IPS-18a (cell line): ENCODE data around the gene DRGX.

Experiments
- H3K27ac ChIP-seq: one replicate; pipeline ENCODE4 v1.5.1; 2013; ENCODE audit warnings: low read length
- H3K27me3 ChIP-seq: one replicate; pipeline ENCODE4 v1.6.1; 2013; ENCODE audit warnings: mild to moderate bottlenecking, low read length; ENCODE audit not compliant: control insufficient read depth, insufficient read depth
- H3K36me3 ChIP-seq: one replicate; pipeline ENCODE4 v1.6.1; 2013; ENCODE audit warnings: low read depth, low read length; ENCODE audit not compliant: control insufficient read depth
- H3K4me1 ChIP-seq: one replicate; pipeline ENCODE4 v1.6.1; 2013; ENCODE audit warnings: low read depth, low read length; ENCODE audit not compliant: control insufficient read depth
- H3K4me3 ChIP-seq: one replicate; pipeline ENCODE4 v1.5.1; 2013; ENCODE audit warnings: low read length
- H3K9ac ChIP-seq: one replicate; pipeline ENCODE4 v1.6.1; 2013; ENCODE audit warnings: mild to moderate bottlenecking, low read length, moderate library complexity
- H3K9me3 ChIP-seq: one replicate; pipeline ENCODE4 v1.6.1; 2013; ENCODE audit warnings: low read depth, low read length; ENCODE audit not compliant: control insufficient read depth

DRGX gene

DNA sequence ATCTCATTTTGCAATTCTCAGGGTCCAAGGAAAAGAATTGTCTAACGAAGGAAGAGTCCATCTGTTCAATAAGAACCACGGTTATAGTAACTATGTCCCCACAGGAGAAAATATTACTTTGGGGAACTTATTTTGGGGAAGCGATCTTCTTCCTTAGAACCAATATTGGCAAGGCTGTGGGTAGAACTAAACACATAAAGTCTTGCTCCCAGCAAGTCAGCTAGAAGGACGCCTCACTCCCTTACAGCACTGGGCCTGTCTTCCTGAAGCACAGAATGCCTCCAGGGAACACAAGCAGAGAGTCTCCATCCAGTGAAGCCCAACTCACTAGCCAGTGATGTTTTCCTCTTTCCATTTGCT lies 66.8 kb downstream of the DRGX start:
- Histone ChIP-seq H3K27me3 (no peaks in the 10 kb centered on the region), H3K9ac (no peak overlapping the region), H3K4me3 (no peak overlapping the region), H3K36me3 (no peaks in the 10 kb centered on the region), H3K9me3 (no peaks in the 10 kb centered on the region), H3K4me1 (peaks cover 5% of the 10 kb centered on the region), H3K27ac (no peak overlapping the region)

DNA sequence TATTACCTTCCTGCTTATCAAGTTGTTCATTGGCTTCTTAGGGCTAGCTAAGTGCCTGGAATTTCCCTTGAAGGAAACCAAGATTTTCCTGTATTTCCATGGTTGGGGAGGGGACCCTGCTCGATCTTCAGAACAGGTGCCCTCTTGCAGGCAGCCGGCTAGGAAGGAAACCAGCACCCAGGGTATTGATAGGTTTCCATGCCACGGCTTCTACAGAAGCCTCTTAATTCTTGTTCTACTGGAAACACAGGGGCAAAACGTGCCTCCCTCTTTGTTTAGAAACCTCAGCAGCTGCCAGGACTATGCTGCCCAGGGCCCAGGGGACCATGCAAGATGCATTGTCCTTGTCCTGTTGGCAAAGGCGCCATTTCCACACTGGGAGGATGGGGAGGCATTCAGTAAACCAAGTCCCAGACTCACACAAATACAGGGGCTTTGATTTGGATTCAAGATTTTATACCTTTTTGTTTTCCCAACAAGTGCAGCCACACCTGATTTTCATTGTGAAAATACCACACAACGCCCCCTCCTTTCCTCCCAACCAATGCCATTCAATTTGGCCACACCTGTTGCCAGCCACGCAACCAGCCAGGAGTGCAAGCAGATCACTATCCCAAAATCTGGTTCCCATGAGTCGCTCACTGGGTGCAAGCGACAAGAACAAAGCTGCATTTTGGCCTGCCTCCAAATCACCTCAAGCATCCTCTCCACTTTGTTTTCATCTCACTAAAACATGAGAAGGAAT lies 67.3 kb downstream of the DRGX start:
- Histone ChIP-seq H3K4me3 (no peak overlapping the region), H3K9me3 (no peaks in the 10 kb centered on the region), H3K27ac (no peak overlapping the region), H3K4me1 (peaks cover 5% of the 10 kb centered on the region), H3K9ac (no peak overlapping the region), H3K27me3 (no peaks in the 10 kb centered on the region), H3K36me3 (no peaks in the 10 kb centered on the region)

DNA sequence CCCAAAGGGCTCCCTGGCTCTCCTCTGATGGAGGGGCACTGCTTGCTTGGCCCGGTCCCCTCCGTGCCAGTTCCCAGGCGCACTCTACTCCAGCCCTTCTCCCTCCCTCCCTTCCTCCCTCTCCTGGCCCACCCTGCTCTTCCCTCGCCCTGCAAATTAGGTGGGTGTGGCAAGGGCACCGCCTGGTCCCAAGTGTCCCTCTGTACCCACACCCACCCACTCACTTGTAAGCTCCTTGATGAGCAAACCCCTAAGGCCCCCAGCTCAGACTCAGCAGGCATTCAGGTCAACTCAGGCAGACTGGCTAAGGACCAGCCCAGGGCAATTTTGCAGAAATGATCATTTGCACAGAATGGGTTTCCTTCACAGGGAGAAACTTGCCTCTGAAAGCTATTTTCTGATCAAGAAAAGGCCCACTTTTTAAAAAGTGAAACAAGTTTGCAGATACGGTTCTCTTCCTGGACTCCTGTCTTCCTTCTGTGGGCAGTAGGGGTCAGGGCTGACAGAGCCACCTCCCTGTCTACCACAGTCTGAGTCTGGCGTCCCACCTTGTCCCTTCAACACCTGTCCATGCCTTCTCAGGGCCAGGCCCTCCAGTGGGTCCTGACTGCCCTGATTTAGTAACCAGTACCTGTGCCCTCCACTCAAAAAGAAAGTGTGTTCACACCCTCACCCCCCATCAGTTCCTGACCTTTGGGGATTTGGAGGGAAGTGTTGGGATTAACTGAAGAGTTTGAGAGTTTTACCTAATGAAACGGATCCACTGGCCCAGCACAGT lies 68.7 kb downstream of the DRGX start:
- Histone ChIP-seq H3K9ac (no peak overlapping the region), H3K27ac (no peak overlapping the region), H3K36me3 (no peaks in the 10 kb centered on the region), H3K4me1 (peaks cover 5% of the 10 kb centered on the region), H3K9me3 (no peaks in the 10 kb centered on the region), H3K27me3 (no peaks in the 10 kb centered on the region), H3K4me3 (no peak overlapping the region)

DNA sequence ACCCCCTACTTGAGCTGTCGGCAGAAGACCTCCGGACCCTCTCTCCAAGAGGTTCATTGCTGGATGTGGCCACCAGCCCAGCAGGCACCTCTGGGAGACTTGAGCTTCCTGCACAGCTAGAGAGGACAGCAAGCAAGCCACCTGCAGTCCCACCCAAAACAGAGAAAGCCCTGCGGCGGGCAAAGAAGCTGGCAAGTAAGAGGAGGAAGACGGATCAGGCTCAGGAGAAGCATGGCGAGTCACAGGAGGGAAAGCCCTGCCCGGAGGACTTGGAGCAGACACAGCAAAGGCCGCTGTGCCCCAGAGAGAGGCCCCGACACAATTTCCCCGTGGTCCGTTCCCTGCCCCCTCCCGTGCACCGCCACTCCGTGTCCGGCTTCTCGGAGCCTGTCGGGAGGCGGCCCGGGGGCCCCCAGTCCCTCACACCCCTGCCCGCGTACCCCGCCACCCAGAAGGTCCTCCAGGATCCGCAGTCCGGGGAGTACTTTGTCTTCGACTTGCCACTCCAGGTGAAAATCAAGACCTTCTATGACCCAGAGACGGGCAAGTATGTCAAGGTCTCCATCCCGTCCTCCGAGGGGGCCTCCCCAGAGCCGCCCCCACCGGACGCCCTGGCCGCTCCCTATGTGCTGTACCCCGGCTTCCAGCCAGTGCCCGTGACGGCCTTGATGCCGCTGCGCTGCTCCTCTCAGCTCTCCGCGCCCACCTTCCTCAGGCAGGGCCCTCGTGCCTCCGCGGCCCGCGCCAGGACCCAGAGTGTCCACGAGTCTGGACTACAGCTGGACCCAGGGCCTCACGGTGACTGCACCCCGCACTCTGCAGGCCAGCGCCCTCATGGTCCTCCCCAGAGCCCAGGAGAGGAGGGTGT lies 69.7 kb downstream of the DRGX start:
- Histone ChIP-seq H3K9ac (no peak overlapping the region), H3K27ac (no peak overlapping the region), H3K27me3 (no peaks in the 10 kb centered on the region), H3K36me3 (no peaks in the 10 kb centered on the region), H3K9me3 (no peaks in the 10 kb centered on the region), H3K4me1 (peaks cover 5% of the 10 kb centered on the region), H3K4me3 (no peak overlapping the region)

DNA sequence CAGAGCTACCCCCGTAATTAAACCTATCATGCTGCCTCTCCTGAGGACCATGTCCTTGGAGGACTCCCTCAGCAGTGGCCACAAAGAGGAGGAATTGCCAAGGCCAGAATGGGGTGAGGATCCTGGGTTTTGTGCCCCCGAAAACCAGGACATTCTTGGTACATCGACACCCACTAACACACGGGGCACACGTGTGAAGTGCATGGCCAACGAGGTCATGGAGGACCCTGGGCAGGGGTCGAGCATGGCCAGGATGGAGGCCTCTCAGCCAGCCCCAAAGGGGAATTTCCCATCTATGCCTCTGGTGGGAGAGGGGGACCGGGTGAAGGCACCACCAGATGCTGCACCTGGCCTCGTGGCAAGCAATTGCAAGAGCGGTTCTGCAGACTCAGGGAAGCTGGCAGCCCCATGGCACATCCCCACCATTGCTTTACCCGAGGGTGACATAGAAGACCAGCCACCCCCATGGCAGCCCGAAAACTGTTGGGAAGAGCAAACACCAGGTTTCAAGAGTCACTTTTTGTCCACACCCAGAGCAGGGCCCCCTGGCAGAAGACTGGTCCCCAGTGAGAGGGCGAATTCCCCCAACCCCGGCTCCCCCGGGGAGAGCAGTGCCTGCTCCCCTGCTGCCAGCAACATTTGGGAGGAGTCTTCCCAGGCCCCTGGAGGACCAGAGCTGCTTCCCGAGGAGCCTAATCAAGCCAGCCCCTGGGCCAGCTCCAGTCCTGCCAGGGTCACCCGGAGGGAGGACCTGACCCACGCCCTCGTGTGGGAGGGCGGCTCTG lies 70.6 kb downstream of the DRGX start:
- Histone ChIP-seq H3K4me3 (no peak overlapping the region), H3K36me3 (no peaks in the 10 kb centered on the region), H3K27me3 (no peaks in the 10 kb centered on the region), H3K9me3 (no peaks in the 10 kb centered on the region), H3K4me1 (peaks cover 5% of the 10 kb centered on the region), H3K9ac (no peak overlapping the region), H3K27ac (no peak overlapping the region)

DNA sequence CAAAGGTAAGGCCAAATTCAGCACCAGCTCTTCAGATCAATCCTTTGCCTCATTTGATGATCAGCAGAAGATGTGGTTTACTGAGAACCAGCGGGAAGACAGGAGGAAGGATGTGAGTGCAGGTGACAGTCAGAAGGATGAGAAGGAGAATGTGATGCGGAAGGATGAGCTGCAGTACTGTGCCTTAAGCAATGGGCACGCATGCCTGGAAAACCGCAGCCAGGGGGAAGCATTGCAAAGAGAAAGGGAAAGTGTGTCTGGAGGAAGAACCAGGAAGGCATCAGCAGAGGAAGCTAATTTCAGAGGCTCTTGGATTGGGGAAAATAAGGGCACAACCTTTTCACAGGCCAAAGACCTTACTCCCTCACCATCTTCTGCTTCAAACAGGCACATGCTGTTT lies 71.2 kb downstream of the DRGX start:
- H3K27me3 ChIP-seq, result no peaks in the 10 kb centered on the region
- peaks cover 5% of the 10 kb centered on the region for H3K4me1 ChIP-seq
- no peaks in the 10 kb centered on the region for H3K36me3 ChIP-seq
- no peaks in the 10 kb centered on the region for H3K9me3 ChIP-seq
- H3K27ac ChIP-seq, result no peak overlapping the region
- no peak overlapping the region for H3K4me3 ChIP-seq
- no peak overlapping the region for H3K9ac ChIP-seq

DNA sequence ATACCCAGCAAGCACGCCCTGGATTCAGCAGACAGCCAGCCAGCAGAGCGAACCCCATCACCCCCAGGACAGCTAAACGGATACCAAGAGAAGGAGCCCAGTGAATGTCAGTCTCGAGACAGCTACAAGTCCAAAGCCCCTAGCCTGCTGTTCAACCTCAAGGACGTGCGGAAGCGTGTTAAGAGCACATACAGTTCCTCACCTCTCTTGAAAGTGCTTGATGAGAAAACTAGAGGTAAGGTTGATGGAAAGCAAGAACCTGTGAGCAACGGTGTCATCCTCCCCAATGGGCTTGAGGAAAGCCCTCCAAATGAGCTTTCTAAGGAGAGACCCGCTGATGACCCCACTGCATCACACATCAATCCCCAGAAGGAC lies 72.0 kb downstream of the DRGX start:
- Histone ChIP-seq H3K9ac (no peak overlapping the region), H3K27ac (no peak overlapping the region), H3K4me1 (peaks cover 5% of the 10 kb centered on the region), H3K27me3 (no peaks in the 10 kb centered on the region), H3K4me3 (no peak overlapping the region), H3K9me3 (no peaks in the 10 kb centered on the region), H3K36me3 (no peaks in the 10 kb centered on the region)

DNA sequence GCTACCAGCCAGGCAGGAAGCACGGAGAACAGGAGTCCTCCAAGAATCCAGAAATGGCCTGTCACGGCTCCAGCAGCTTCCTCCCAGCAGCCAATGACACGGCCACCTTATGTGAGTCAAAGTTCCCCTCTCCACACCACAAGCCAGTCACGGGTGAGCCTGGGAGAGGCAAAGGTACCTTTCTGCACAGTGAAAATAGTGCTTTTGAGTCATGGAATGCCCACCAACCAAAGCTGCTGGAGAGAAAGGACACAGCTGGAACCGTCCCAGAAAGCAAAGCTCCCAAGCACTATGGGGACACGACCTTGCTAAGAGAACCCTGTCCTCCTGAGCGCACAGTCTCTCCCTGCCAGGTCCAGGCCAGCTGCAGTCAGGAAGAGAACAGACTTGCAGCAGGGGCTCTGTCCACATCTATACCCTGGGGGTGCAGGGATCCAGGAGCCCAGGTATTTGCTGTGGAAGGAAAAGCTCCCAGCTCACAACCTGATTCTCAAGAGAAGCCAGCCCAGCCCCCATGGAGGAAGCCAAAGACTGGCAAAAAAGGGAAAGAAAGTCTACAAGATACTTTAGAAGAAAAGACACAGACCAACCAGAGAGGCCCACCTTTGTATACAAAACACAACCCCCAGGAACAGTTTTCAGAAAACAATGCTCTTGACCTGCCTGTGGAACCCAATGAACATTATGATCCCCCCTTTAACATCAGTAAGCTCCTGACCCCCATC lies 72.6 kb downstream of the DRGX start:
- Histone ChIP-seq H3K9ac (no peak overlapping the region), H3K4me3 (no peak overlapping the region)

DNA sequence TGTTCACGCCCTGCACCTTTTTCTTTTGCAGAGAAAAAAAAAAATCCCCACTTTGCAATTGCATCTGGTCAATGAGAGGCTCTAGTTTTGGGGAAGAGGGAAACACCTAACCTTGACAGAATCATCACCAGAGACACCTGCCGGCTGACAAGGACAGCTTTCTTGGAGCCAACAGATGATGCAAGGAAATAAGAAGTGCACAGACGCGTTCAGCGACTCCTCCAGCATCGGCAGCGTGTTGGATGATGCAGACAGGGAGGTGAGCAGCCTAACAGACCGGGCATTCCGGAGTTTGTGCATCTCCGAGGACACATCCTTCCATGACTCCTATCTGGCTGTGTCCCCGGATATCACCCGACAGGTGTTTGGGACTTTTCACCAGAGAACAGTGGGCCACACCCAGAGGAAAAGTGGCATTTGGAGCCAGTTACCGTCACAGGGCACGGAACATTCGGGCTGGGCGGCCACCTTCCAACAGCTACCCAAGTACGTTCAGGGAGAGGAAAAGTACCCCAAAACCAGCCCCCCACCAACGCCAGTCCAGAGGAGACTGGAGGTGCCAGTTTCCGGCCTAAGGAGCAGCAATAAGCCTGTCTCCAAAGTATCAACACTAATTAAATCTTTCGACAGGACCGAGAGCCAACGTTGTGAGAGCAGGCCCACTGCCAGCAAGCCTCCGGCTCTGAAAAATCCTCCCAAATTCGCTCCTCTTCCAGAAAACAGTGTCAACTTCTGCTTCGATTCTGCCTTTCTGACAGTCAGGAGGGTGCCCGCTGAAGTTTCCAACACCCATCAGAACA lies 73.3 kb downstream of the DRGX start:
- H3K4me1 ChIP-seq, result peaks cover under 1% of the 10 kb centered on the region

More for the DNA sequence above, 72.6 kb downstream of the DRGX start:
- H3K27ac ChIP-seq, result no peak overlapping the region
- H3K9me3 ChIP-seq, result no peaks in the 10 kb centered on the region
- peaks cover 5% of the 10 kb centered on the region for H3K4me1 ChIP-seq
- H3K27me3 ChIP-seq, result no peaks in the 10 kb centered on the region
- no peaks in the 10 kb centered on the region for H3K36me3 ChIP-seq

DNA sequence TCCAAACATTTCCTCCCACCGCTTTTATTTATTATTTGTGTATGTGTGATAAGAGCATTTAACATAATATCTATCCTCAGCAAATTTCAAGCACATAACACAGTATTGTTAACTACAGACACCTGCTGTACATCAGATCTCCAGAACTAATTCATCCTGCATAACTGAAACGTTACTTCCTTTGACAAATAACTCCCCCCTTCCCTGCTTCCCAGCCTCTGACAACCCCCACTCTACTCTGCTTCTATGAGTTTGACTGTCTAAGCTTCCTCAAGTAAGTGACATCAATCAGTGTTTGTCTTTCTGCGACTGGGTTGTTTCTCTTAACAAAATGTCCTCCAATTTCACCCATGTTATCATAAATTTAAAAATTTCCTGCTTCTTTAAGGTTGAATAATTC lies 74.9 kb downstream of the DRGX start:
- no peak overlapping the region for H3K4me3 ChIP-seq
- no peaks in the 10 kb centered on the region for H3K4me1 ChIP-seq
- H3K27ac ChIP-seq, result no peak overlapping the region
- H3K36me3 ChIP-seq, result no peaks in the 10 kb centered on the region
- no peak overlapping the region for H3K9ac ChIP-seq
- H3K27me3 ChIP-seq, result no peaks in the 10 kb centered on the region
- no peaks in the 10 kb centered on the region for H3K9me3 ChIP-seq

More for the DNA sequence above, 73.3 kb downstream of the DRGX start:
- Histone ChIP-seq H3K27me3 (no peaks in the 10 kb centered on the region), H3K36me3 (no peaks in the 10 kb centered on the region), H3K4me3 (no peak overlapping the region), H3K9me3 (no peaks in the 10 kb centered on the region), H3K9ac (no peak overlapping the region), H3K27ac (no peak overlapping the region)
